ENCODE data around the gene NLRP1.

The NLRP1 gene

DNA sequence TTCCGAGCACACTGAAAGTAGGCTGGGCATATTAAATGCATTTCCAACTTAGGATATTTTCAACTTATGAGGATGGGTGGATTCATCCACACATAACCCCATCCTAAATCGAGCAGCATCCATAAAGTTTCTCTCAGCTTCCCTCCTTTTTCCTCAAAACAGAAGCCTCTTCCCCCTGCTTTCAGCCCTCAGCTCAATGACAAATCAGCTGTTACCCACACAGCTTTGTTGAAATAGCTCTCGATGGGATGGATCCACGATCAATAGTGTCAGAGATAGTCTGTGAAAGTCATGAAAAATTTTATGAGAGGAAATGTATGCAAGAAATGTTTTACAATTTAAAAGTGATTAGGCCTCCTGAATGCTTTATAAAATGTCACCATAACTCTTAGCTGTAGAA lies 118.0 kb downstream of the NLRP1 start:
- no peak for DNase-seq

- DNase-seq = no peak
Observed at GRCh38 chr17:5464717-5465507, 119.4 kb downstream of the NLRP1 start.
